Smooth muscle cell (in vitro differentiated cells): Measurements from ENCODE around the gene PDGFD. TPM values are rescaled to one million over a fixed set of nuclear protein-coding genes. Genes with fewer than 3 reads are reported as not detected.

Source experiments
- DNase-seq: peaks from one replicate; lab custom pipeline; 2025; ENCODE audit not compliant: unreplicated experiment; lab: John Stamatoyannopoulos, UW
- H2AFZ ChIP-seq: fragments of 200-600 bp; sonication (generic); 2 replicates; pipeline ENCODE4 v1.6.0; 2016; ENCODE audit warnings: antibody characterized with exemption, low read depth, mild to moderate bottlenecking
- H3F3A ChIP-seq: fragments of 200-600 bp; sonication (generic); 2 replicates; pipeline ENCODE4 v1.6.0; 2017; ENCODE audit warnings: antibody characterized with exemption, low read depth
- H3K27ac ChIP-seq: fragments of 200-600 bp; sonication (generic); 2 replicates; pipeline ENCODE4 v1.5.1; 2016; ENCODE audit warnings: low read depth, mild to moderate bottlenecking
- H3K27me3 ChIP-seq: fragments of 200-600 bp; sonication (generic); 2 replicates; pipeline ENCODE4 v1.6.1; 2016; ENCODE audit warnings: low read depth, mild to moderate bottlenecking
- H3K36me3 ChIP-seq: fragments of 200-600 bp; sonication (generic); 2 replicates; pipeline ENCODE4 v1.5.1; 2016; ENCODE audit warnings: low read depth
- H3K4me1 ChIP-seq: fragments of 200-600 bp; sonication (generic); 2 replicates; pipeline ENCODE4 v1.5.1; 2016; ENCODE audit warnings: low read depth
- H3K4me2 ChIP-seq: fragments of 200-600 bp; sonication (generic); 2 replicates; pipeline ENCODE4 v1.6.0; 2016; ENCODE audit warnings: mild to moderate bottlenecking
- H3K4me3 ChIP-seq: fragments of 200-600 bp; sonication (generic); 2 replicates; pipeline ENCODE4 v1.5.1; 2016; ENCODE audit warnings: mild to moderate bottlenecking
- H3K79me2 ChIP-seq: fragments of 200-600 bp; sonication (generic); 2 replicates; pipeline ENCODE4 v1.6.0; 2016; ENCODE audit warnings: low read depth, mild to moderate bottlenecking
- H3K9ac ChIP-seq: fragments of 200-600 bp; sonication (generic); 2 replicates; pipeline ENCODE4 v1.6.0; 2016; ENCODE audit warnings: low read depth
- H3K9me3 ChIP-seq: fragments of 200-600 bp; sonication (generic); replicated peaks from 2 replicates; pipeline ENCODE4 v1.5.1; 2016; ENCODE audit warnings: low read depth
- H4K20me1 ChIP-seq: fragments of 200-600 bp; sonication (generic); 2 replicates; pipeline ENCODE4 v1.6.0; 2016; ENCODE audit warnings: low read depth
- CTCF ChIP-seq: fragments of 200-600 bp; sonication (generic); IDR thresholded peaks from 2 replicates; pipeline ENCODE4 v1.5.1; 2017; ENCODE audit warnings: borderline replicate concordance, mild to moderate bottlenecking, antibody characterized with exemption; ENCODE audit not compliant: insufficient read depth, poor library complexity, severe bottlenecking
- WGBS: methylation state at CpG from one replicate; pipeline ENCODE4 v1.1.7; 2016; ENCODE audit warnings: low lambda C conversion rate; 5-methylcytosine and 5-hydroxymethylcytosine counted together
- polyA plus RNA-seq: library from polyadenylated mRNA; unstranded; fragments of >200 nt; fragmentation: Nextera tagmentation; extraction: Ambion mirVana; gene quantifications from 2 replicates; pipeline ENCODE4 v1.2.1, GENCODE V29; 2016
- total RNA-seq: library from RNA; depleted of rRNA; stranded (reverse); fragments of >200 nt; gene quantifications from 2 replicates; pipeline ENCODE4 v1.2.3, GENCODE V29; 2014

The PDGFD gene
- total and polyA plus RNA-seq, 2 experiments from 2014 or later = 1.5 to 10.0 TPM

- Histone ChIP-seq H3K9me3 (no peaks in the 10 kb centered on the region), H3K79me2 (no peaks in the 10 kb centered on the region), H3F3A (no peaks in the 10 kb centered on the region), H3K27ac (no peak overlapping the region), H4K20me1 (no peaks in the 10 kb centered on the region), H3K27me3 (no peaks in the 10 kb centered on the region), H3K4me1 (peaks cover 9% of the 10 kb centered on the region), H3K4me3 (peak overlapping the region; percentile 12), H3K9ac (no peak overlapping the region), H2AFZ (peak overlapping the region; percentile 28), H3K4me2 (peak overlapping the region; percentile 53), H3K36me3 (no peaks in the 10 kb centered on the region)
- DNase-seq = no peak
- 27% methylated on average over 1 of the region's 1 CpG for WGBS
- TF ChIP-seq CTCF = no peak
Measured at GRCh38 chr11:104033561-104033960, 130.4 kb downstream of the PDGFD start.

- Histone ChIP-seq H3K79me2 (no peaks in the 10 kb centered on the region), H4K20me1 (no peaks in the 10 kb centered on the region), H3K36me3 (no peaks in the 10 kb centered on the region), H2AFZ (peak overlapping the region; percentile 28), H3K27ac (no peak overlapping the region), H3K4me3 (peak overlapping the region; percentile 12), H3K4me1 (peaks cover 9% of the 10 kb centered on the region), H3K9me3 (no peaks in the 10 kb centered on the region), H3K4me2 (peak overlapping the region; percentile 53), H3F3A (no peaks in the 10 kb centered on the region), H3K9ac (no peak overlapping the region), H3K27me3 (no peaks in the 10 kb centered on the region)
- TF ChIP-seq CTCF = no peak
- no peak for DNase-seq
Measured at GRCh38 chr11:104033134-104033533, 130.8 kb downstream of the PDGFD start.

- Histone ChIP-seq H4K20me1 (no peaks in the 10 kb centered on the region), H3K4me2 (peak overlapping the region; percentile 73), H3K79me2 (no peaks in the 10 kb centered on the region), H3K4me1 (peaks cover 9% of the 10 kb centered on the region), H2AFZ (no peak overlapping the region), H3K4me3 (no peak overlapping the region), H3K9ac (no peak overlapping the region), H3K27me3 (no peaks in the 10 kb centered on the region), H3K36me3 (no peaks in the 10 kb centered on the region), H3K27ac (peak overlapping the region; percentile 11), H3F3A (no peaks in the 10 kb centered on the region), H3K9me3 (no peaks in the 10 kb centered on the region)
- no peak for DNase-seq
- TF ChIP-seq CTCF = no peak
- WGBS = 30% methylated on average over 3 of the region's 3 CpGs
Measured at GRCh38 chr11:104028476-104029263, 135.3 kb downstream of the PDGFD start.

GRCh38 chr11:104024572-104024971 is 139.4 kb downstream of the PDGFD start:
- no peak overlapping the region for H3K9ac ChIP-seq
- no peaks in the 10 kb centered on the region for H3K9me3 ChIP-seq
- no peak overlapping the region for H2AFZ ChIP-seq
- no peak for TF ChIP-seq CTCF
- no peak overlapping the region for H3K27ac ChIP-seq
- H3K79me2 ChIP-seq = no peaks in the 10 kb centered on the region
- H3F3A ChIP-seq = no peaks in the 10 kb centered on the region
- no peak for DNase-seq
- H3K4me3 ChIP-seq = no peak overlapping the region
- no peaks in the 10 kb centered on the region for H4K20me1 ChIP-seq
- WGBS = 93% methylated on average over 2 of the region's 2 CpGs
- no peak overlapping the region for H3K4me2 ChIP-seq
- H3K27me3 ChIP-seq = no peaks in the 10 kb centered on the region
- no peaks in the 10 kb centered on the region for H3K36me3 ChIP-seq
- H3K4me1 ChIP-seq = peaks cover 4% of the 10 kb centered on the region
